Upper lobe of left lung (tissue), 4 donors: Measurements from ENCODE around the gene BRMS1L.

ENCODE experiments used
- CTCF ChIP-seq, 6 experiments: fragments of 450-650 bp in 4 of 6; fragments of 200-600 bp in 2 of 6; sonication (generic) in 2 of 6; IDR thresholded peaks; one replicate each; pipeline ENCODE4 v1.5.1; 2016 to 2019; ENCODE audit warnings: antibody characterized with exemption in 6 of 6
- EP300 ChIP-seq, 4 donors: sonication (generic); formaldehyde crosslinking; IDR thresholded peaks; one replicate each; pipeline ENCODE4 v1.5.1; 2017; ENCODE audit warnings: antibody characterized with exemption in 4 of 4, control low read depth in 2 of 4
- POLR2A ChIP-seq, 4 donors: fragments of 450-650 bp; IDR thresholded peaks; one replicate each; pipeline ENCODE4 v1.5.1; 2016 to 2017; ENCODE audit warnings: antibody characterized with exemption in 4 of 4, mild to moderate bottlenecking in 2 of 4

- TF ChIP-seq POLR2A (IDR thresholded peaks at IDR 0.05), result no peak
- peak; percentile 41 to 77 (median 51) for TF ChIP-seq CTCF (IDR thresholded peaks at IDR 0.05)
- no peak for TF ChIP-seq EP300 (IDR thresholded peaks at IDR 0.05)
Observed at GRCh38 chr14:35821564-35822411, 4.3 kb upstream of the BRMS1L start.
